T-helper 1 cell treated with Interleukin-12 subunit alpha and Interleukin-12 subunit beta and Interleukin-4 antibody, amounts not matched to agents 30 μg/mL and 1 μg/mL, for 36 hours (primary cell): ENCODE data around the gene ADGRD2.

ENCODE experiments used
- H3K27ac Mint-ChIP-seq: one replicate; pipeline ENCODE4 v1.8.0; 2021; ENCODE audit warnings: mild to moderate bottlenecking, mixed read lengths
- H3K27me3 Mint-ChIP-seq: one replicate; pipeline ENCODE4 v1.8.0; 2021; ENCODE audit warnings: low read depth, mixed read lengths
- H3K36me3 Mint-ChIP-seq: one replicate; pipeline ENCODE4 v1.8.0; 2021; ENCODE audit warnings: low read depth, mixed read lengths
- H3K4me1 Mint-ChIP-seq: one replicate; pipeline ENCODE4 v1.8.0; 2021; ENCODE audit warnings: low read depth, mixed read lengths
- H3K4me3 Mint-ChIP-seq: one replicate; pipeline ENCODE4 v1.8.0; 2021; ENCODE audit warnings: mild to moderate bottlenecking, moderate library complexity, mixed read lengths
- H3K9me3 Mint-ChIP-seq: one replicate; pipeline ENCODE4 v1.8.0; 2021; ENCODE audit warnings: mixed read lengths

ADGRD2 gene

GRCh38 chr9:124450241-124450924 is at the start of gene ADGRD2:
Gene ADGRD2 (plus strand): TSS chr9:124450451. CDS start chr9:124451667, 1,216 bp downstream.
- Mint-ChIP-seq H3K4me1 (no peaks in the 10 kb centered on the region), H3K4me3 (no peak within 1 kb of the TSS), H3K27me3 (peaks cover 25% of the 10 kb centered on the region), H3K27ac (no peak within 1 kb of the TSS), H3K9me3 (no peaks in the 10 kb centered on the region), H3K36me3 (no peaks in the 10 kb centered on the region)

- Mint-ChIP-seq H3K9me3 (no peaks in the 10 kb centered on the region), H3K36me3 (peaks cover 36% of the 10 kb centered on the region), H3K27ac (no peak overlapping the region), H3K27me3 (no peaks in the 10 kb centered on the region), H3K4me1 (no peaks in the 10 kb centered on the region), H3K4me3 (no peak overlapping the region)
Observed at GRCh38 chr9:124403246-124403645, 47.0 kb upstream of the ADGRD2 start.

- Mint-ChIP-seq H3K9me3 (no peaks in the 10 kb centered on the region), H3K36me3 (peaks cover 53% of the 10 kb centered on the region), H3K27me3 (no peaks in the 10 kb centered on the region), H3K4me3 (no peak overlapping the region), H3K4me1 (peaks cover 14% of the 10 kb centered on the region), H3K27ac (no peak overlapping the region)
Observed at GRCh38 chr9:124409410-124409809, 40.8 kb upstream of the ADGRD2 start.

GRCh38 chr9:124410321-124410913 is 39.8 kb upstream of the ADGRD2 start:
- Mint-ChIP-seq H3K4me3 (no peak overlapping the region), H3K27me3 (no peaks in the 10 kb centered on the region), H3K36me3 (peaks cover 49% of the 10 kb centered on the region), H3K27ac (no peak overlapping the region), H3K9me3 (peaks cover under 1% of the 10 kb centered on the region), H3K4me1 (peaks cover 19% of the 10 kb centered on the region)

GRCh38 chr9:124411514-124412227 is 38.6 kb upstream of the ADGRD2 start:
- H3K27ac Mint-ChIP-seq = no peak overlapping the region
- H3K36me3 Mint-ChIP-seq = peaks cover 44% of the 10 kb centered on the region
- no peak overlapping the region for H3K4me3 Mint-ChIP-seq
- H3K4me1 Mint-ChIP-seq = peaks cover 22% of the 10 kb centered on the region
- H3K27me3 Mint-ChIP-seq = no peaks in the 10 kb centered on the region
- peaks cover 3% of the 10 kb centered on the region for H3K9me3 Mint-ChIP-seq

- H3K4me1 Mint-ChIP-seq = peaks cover 22% of the 10 kb centered on the region
- no peak overlapping the region for H3K4me3 Mint-ChIP-seq
- peaks cover 42% of the 10 kb centered on the region for H3K36me3 Mint-ChIP-seq
- peaks cover 3% of the 10 kb centered on the region for H3K9me3 Mint-ChIP-seq
- no peaks in the 10 kb centered on the region for H3K27me3 Mint-ChIP-seq
- H3K27ac Mint-ChIP-seq = no peak overlapping the region
Observed at GRCh38 chr9:124412228-124412575, 38.0 kb upstream of the ADGRD2 start.

- H3K36me3 Mint-ChIP-seq = peaks cover 31% of the 10 kb centered on the region
- H3K27me3 Mint-ChIP-seq = no peaks in the 10 kb centered on the region
- peak overlapping the region; percentile 91 for H3K27ac Mint-ChIP-seq
Observed at GRCh38 chr9:124414612-124415011, 35.6 kb upstream of the ADGRD2 start.

GRCh38 chr9:124415102-124415851 is 35.0 kb upstream of the ADGRD2 start, which contains the start of gene PSMB7:
Gene PSMB7 (minus strand): TSS chr9:124415442. CDS start chr9:124415425, 17 bp downstream.
- H3K4me1 Mint-ChIP-seq = peaks cover 23% of the 10 kb centered on the region
- H3K4me3 Mint-ChIP-seq = peak within 1 kb of the TSS; percentile 96
- peak within 1 kb of the TSS; percentile 91 for H3K27ac Mint-ChIP-seq
- H3K36me3 Mint-ChIP-seq = peaks cover 28% of the 10 kb centered on the region
- H3K9me3 Mint-ChIP-seq = peaks cover 3% of the 10 kb centered on the region
- no peaks in the 10 kb centered on the region for H3K27me3 Mint-ChIP-seq

More at GRCh38 chr9:124414612-124415011, 35.6 kb upstream of the ADGRD2 start:
- Mint-ChIP-seq H3K4me1 (peaks cover 23% of the 10 kb centered on the region), H3K9me3 (peaks cover 3% of the 10 kb centered on the region), H3K4me3 (peak overlapping the region; percentile 96)

GRCh38 chr9:124415852-124416484 is 34.3 kb upstream of the ADGRD2 start:
- Mint-ChIP-seq H3K4me1 (peaks cover 23% of the 10 kb centered on the region), H3K36me3 (peaks cover 23% of the 10 kb centered on the region), H3K27ac (peak overlapping the region; percentile 91), H3K9me3 (peaks cover 3% of the 10 kb centered on the region), H3K27me3 (no peaks in the 10 kb centered on the region), H3K4me3 (peak overlapping the region; percentile 96)

- peaks cover 9% of the 10 kb centered on the region for H3K4me1 Mint-ChIP-seq
- H3K36me3 Mint-ChIP-seq = no peaks in the 10 kb centered on the region
- no peak overlapping the region for H3K4me3 Mint-ChIP-seq
- peaks cover 3% of the 10 kb centered on the region for H3K9me3 Mint-ChIP-seq
- H3K27me3 Mint-ChIP-seq = peaks cover 12% of the 10 kb centered on the region
- no peak overlapping the region for H3K27ac Mint-ChIP-seq
Observed at GRCh38 chr9:124419832-124420489, 30.3 kb upstream of the ADGRD2 start.

- Mint-ChIP-seq H3K9me3 (no peaks in the 10 kb centered on the region), H3K27me3 (peaks cover 12% of the 10 kb centered on the region), H3K4me1 (peaks cover 3% of the 10 kb centered on the region), H3K36me3 (no peaks in the 10 kb centered on the region), H3K27ac (no peak overlapping the region), H3K4me3 (no peak overlapping the region)
Observed at GRCh38 chr9:124420991-124421543, 29.2 kb upstream of the ADGRD2 start.

- Mint-ChIP-seq H3K27me3 (peaks cover 12% of the 10 kb centered on the region), H3K27ac (no peak overlapping the region), H3K4me3 (no peak overlapping the region), H3K4me1 (peaks cover 3% of the 10 kb centered on the region), H3K36me3 (no peaks in the 10 kb centered on the region), H3K9me3 (no peaks in the 10 kb centered on the region)
Observed at GRCh38 chr9:124423155-124423554, 27.1 kb upstream of the ADGRD2 start.

- Mint-ChIP-seq H3K9me3 (no peaks in the 10 kb centered on the region), H3K4me1 (peaks cover 3% of the 10 kb centered on the region), H3K36me3 (no peaks in the 10 kb centered on the region), H3K4me3 (no peak overlapping the region), H3K27ac (no peak overlapping the region), H3K27me3 (peaks cover 12% of the 10 kb centered on the region)
Observed at GRCh38 chr9:124423591-124423990, 26.7 kb upstream of the ADGRD2 start.
